GM19463 (cell line): Measurements from ENCODE around the gene C16orf92.

Experiments used
- ATAC-seq: cut with Tn5 transposase; IDR thresholded peaks from one replicate; pipeline ENCODE4 v1.9.1; 2021; ENCODE audit warnings: mild to moderate bottlenecking, moderate library complexity; ENCODE audit not compliant: unreplicated experiment

Gene C16orf92, protein sequence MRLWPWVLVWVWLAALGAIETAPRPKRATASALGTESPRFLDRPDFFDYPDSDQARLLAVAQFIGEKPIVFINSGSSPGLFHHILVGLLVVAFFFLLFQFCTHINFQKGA

DNA sequence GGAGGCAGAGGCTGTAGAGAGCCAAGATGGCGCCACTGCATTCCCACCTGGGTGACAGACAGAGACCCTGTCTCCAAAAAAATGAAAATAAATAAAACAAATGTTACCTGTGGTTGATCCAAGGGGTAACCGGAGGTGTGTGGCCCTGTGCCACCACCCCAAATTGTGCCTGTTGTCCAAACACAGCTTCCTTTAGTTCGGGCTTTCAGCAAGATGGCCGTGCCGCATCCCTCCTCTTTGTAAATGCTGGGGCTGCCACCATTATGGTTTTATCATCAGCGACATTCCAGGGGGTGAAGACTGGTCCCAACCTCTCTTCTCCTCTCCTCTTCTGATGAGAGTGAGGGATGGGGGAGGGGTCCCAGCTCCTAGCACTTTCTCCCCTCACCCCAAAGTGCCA is at the start of gene C16orf92:
C16orf92 (plus strand) TSS at position 312 of the 400 bp plus-strand sequence. CDS start 143 bp downstream, outside the sequence.
- ATAC-seq: no peak

DNA sequence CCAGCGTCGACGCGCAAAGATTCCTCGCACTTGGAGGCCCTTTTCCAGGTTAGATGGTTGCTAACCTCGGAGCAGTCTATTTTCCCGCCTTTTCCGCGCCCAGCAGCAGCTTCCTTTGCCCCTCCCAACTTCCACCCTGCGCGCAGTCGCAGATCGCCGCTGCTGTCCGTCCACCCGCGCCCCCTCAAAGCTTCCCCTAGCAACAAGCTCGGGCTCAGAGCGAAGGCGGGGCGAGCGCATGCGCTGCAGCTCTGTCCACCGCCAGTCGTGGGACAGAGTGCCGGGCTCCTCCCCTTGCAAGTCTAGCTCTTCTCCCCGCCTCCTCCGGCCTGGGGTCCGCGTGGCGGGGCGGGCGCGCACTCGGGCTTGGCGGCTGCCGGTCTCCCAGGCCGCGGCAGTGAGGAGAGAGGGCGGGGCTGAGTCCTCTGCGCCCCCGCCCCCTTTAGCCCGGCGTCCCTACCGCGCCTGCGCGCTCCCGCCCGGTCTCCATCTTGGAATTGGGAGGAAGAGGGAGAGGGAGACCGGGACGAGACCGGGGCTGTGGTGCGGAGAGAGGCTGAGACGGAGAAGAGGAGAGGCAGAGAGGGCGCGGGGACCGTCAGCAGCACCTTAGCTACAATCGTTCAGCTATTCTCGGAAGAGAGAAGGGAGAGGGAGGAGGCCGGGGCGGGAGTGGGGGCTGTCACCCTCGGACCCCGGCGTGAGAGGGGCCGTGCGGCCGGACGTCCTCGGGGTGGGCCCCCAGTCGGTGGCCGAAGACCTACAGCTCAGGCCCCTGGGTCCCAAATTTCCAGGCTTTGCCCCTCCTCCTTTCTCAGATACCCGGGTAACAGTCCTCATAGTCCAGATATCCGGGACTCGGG is 49.4 kb upstream of the C16orf92 start, which contains the start of gene TAOK2:
TAOK2 (plus strand) TSS at position 485 of the 863 bp plus-strand sequence. CDS start 3,905 bp downstream, outside the sequence.
- ATAC-seq: peak; percentile 87

DNA sequence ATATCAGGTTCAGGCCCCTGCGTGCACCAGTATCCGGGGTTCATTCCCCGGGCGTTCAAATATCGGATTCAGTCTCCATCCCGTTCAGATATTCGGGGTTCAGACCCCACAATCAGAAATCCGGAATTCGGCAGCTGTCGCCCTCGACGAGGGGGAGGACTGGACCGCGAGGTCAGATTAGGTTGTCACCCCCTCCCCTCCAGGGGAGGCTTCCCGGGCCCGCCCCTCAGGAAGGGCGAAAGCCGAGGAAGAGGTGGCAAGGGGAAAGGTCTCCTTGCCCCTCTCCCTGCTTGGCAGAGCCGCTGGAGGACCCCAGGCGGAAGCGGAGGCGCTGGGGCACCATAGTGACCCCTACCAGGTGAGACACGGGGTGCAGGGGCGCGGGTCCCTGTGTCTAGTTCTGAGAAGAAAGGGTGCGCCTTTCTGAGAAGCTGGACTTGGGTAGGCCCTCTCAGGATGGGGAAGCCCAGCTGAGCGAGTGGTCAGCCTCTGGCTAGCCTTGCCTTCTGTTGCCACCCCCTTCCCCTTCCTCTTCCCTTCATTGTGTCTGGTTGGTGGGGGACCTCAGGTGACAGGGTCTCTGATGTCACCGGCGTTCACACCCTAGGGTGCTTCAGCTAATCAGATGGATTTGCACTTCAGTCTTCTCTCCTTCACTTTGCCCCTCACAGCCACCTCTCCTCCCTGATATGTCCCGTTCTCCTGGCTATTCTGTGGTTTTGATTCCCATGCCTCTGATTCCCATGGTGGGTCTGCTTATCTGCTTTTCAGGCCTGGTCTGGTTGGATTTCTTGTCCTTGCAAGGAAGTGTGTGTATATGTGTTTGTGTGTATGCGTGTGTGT is 48.5 kb upstream of the C16orf92 start:
- no peak for ATAC-seq

DNA sequence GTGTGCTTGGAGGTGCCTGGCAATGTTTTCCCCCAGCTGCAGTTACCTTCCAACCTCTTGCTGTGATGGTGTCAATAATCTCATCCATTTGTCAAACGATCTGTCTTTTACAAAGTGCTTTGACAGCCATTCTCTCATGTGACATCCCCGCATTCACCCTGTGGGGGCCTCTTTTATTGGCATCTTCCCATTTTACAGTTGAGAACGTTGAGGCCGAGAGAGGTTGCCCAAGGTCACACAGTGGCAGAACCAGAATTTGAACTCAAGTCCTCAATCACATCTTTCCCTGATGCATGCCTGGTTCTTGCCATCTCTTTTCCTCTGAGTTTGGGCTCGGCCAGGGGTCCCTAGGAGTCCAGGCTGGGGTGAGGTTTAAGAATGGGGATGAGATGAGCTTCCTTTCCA is 47.9 kb upstream of the C16orf92 start:
- no peak for ATAC-seq

- ATAC-seq: no peak
Measured at GRCh38 chr16:29975811-29976511, 47.0 kb upstream of the C16orf92 start.

DNA sequence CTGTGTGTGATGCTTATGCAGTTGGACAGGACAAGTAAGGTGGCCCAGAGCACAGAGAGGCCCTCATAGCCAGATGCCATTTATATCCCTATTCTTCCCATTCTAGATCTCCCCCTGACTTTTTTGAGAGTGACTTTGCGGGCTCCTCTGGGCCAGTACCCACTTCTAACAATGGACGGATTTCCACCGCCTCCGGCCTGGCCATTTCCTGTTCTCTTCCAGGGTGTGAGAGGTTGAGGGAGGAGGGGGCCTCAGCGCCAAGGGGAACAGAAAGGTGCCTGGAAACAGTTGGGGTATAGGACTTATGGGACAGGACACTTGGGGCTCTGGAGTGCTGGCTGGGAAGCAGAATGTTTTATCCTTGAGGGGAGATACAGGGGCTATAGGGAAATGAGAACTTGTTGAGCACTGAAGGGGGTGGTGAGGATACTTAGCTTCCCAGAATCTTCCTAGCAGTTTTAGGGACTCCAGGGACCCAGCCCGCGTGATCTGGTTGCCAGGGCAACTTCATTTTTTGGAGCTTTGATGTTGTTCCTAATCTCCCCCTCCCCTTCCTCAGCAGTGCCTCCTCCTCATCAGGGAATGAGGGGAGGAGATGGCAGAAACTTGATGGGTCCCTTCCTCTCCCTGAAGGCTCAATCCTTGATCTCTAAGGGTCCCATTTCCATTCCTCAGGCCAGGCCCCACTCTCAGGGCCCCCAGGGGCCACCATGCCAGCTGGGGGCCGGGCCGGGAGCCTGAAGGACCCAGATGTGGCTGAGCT is 45.8 kb upstream of the C16orf92 start:
- ATAC-seq: no peak

- no peak for ATAC-seq
Measured at GRCh38 chr16:29978081-29978480, 44.9 kb upstream of the C16orf92 start.

GRCh38 chr16:29978564-29979270 is 44.3 kb upstream of the C16orf92 start:
- ATAC-seq: no peak

DNA sequence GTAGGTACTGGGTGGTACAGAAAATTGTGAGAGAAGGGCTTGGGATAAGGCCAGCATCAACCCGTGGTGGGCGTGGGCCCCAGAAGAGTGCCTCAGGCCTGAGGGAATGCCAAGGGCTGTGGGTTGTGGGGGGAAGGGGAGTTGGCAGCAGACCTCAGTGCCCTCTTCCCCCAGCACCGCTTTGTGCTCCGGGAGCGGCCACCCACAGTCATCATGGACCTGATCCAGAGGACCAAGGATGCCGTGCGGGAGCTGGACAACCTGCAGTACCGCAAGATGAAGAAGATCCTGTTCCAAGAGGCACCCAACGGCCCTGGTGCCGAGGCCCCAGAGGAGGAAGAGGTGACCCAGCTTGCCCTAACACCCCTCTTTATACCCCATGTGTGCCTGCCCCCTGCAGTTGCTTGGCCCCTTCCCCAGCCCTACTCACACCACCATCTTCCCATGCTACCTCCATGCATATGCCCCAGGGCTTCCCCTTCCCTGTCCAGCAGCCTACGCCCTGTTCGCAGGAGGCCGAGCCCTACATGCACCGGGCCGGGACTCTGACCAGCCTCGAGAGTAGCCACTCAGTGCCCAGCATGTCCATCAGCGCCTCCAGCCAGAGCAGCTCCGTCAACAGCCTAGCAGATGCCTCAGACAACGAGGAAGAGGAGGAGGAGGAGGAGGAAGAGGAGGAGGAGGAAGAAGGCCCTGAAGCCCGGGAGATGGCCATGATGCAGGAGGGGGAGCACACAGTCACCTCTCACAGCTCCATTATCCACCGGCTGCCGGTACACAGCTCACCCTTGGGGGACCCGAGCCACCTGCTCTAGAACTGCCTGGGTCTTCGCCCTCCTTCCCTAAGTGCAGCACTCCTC is 40.2 kb upstream of the C16orf92 start:
- ATAC-seq: no peak

DNA sequence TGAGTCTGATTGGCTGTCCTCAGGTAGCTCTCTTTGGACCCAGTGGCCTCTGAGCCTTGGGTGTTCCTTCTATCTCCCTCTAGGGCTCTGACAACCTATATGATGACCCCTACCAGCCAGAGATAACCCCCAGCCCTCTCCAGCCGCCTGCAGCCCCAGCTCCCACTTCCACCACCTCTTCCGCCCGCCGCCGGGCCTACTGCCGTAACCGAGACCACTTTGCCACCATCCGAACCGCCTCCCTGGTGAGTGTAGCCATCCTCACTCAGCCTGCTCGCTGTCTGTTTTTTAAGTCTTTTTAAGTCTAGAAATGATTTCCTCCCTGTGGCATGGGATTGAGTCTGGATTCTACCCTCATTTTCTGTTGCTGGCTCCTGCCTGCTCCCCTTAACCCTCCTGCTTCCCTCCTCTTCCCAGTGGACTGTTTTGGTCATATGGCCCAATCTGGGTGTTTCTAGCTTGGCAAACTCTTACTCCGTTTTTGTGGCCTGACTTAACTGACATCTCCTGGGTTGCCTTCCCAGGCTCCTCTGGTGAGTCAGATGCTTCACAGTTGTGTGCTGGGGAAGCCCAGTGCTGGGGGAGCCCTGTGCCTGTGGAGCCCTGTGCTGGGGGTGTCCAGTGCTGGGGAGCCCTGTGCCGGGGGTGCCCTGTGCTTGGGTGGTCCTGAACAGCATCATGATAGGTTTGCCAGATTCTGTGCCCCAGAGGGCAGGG is 39.4 kb upstream of the C16orf92 start:
- no peak for ATAC-seq

GRCh38 chr16:29984137-29984763 is 38.7 kb upstream of the C16orf92 start:
- ATAC-seq: no peak

- no peak for ATAC-seq
Measured at GRCh38 chr16:29984764-29985147, 38.2 kb upstream of the C16orf92 start.

DNA sequence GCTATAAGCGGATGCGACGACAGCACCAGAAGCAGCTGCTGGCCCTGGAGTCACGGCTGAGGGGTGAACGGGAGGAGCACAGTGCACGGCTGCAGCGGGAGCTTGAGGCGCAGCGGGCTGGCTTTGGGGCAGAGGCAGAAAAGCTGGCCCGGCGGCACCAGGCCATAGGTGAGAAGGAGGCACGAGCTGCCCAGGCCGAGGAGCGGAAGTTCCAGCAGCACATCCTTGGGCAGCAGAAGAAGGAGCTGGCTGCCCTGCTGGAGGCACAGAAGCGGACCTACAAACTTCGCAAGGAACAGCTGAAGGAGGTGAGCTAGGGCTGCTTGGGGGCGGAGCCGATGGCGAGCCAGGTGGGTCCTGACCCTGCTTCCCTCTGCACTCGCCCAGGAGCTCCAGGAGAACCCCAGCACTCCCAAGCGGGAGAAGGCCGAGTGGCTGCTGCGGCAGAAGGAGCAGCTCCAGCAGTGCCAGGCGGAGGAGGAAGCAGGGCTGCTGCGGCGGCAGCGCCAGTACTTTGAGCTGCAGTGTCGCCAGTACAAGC is 37.7 kb upstream of the C16orf92 start:
- no peak for ATAC-seq

- ATAC-seq: no peak
Measured at GRCh38 chr16:29986231-29986630, 36.8 kb upstream of the C16orf92 start.

DNA sequence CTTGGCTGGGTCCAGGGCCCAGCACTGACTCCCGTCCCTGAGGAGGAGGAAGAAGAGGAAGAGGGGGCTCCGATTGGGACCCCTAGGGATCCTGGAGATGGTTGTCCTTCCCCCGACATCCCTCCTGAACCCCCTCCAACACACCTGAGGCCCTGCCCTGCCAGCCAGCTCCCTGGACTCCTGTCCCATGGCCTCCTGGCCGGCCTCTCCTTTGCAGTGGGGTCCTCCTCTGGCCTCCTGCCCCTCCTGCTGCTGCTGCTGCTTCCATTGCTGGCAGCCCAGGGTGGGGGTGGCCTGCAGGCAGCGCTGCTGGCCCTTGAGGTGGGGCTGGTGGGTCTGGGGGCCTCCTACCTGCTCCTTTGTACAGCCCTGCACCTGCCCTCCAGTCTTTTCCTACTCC is 36.1 kb upstream of the C16orf92 start:
- no peak for ATAC-seq

- ATAC-seq: no peak
Measured at GRCh38 chr16:29987371-29988085, 35.5 kb upstream of the C16orf92 start.
